HG03457 (cell line): ENCODE measurements around the gene SPDYE16.
"Not testable (repeated sequence)": the region's sequence is repeated elsewhere in the genome, so short reads cannot be mapped to it uniquely, and the experiment has no call there.

Source experiments
- ATAC-seq: cut with Tn5 transposase; IDR thresholded peaks from one replicate; pipeline ENCODE4 v1.9.1; 2021; ENCODE audit warnings: moderate number of reproducible peaks; ENCODE audit not compliant: unreplicated experiment

SPDYE16 gene

GRCh38 chr7:76505168-76506080, 37.7 kb downstream of the SPDYE16 start:
- ATAC-seq = no peak

GRCh38 chr7:76504351-76505167, 38.5 kb downstream of the SPDYE16 start:
- not testable (repeated sequence) for ATAC-seq

- ATAC-seq = not testable (repeated sequence)
Measured at GRCh38 chr7:76503244-76503643, 39.9 kb downstream of the SPDYE16 start.

- ATAC-seq = not testable (repeated sequence)
Measured at GRCh38 chr7:76502836-76503235, 40.3 kb downstream of the SPDYE16 start.

- not testable (repeated sequence) for ATAC-seq
Measured at GRCh38 chr7:76502224-76502623, 40.9 kb downstream of the SPDYE16 start.

- ATAC-seq = not testable (repeated sequence)
Measured at GRCh38 chr7:76499924-76500241, 43.2 kb downstream of the SPDYE16 start.

- not testable (repeated sequence) for ATAC-seq
Measured at GRCh38 chr7:76499201-76499923, 43.7 kb downstream of the SPDYE16 start.

GRCh38 chr7:76498583-76499200, 44.4 kb downstream of the SPDYE16 start:
- not testable (repeated sequence) for ATAC-seq

- not testable (repeated sequence) for ATAC-seq
Measured at GRCh38 chr7:76497918-76498582, 45.0 kb downstream of the SPDYE16 start.

- not testable (repeated sequence) for ATAC-seq
Measured at GRCh38 chr7:76495717-76496116, 47.4 kb downstream of the SPDYE16 start.

- ATAC-seq = not testable (repeated sequence)
Measured at GRCh38 chr7:76492139-76492538, 51.0 kb downstream of the SPDYE16 start.

- not testable (repeated sequence) for ATAC-seq
Measured at GRCh38 chr7:76487969-76488368, 55.1 kb downstream of the SPDYE16 start.

- ATAC-seq = peak; percentile 97
Measured at GRCh38 chr7:76486618-76487017, 56.5 kb downstream of the SPDYE16 start.

GRCh38 chr7:76485822-76486610, 57.1 kb downstream of the SPDYE16 start:
- not testable (repeated sequence) for ATAC-seq

- ATAC-seq = not testable (repeated sequence)
Measured at GRCh38 chr7:76484456-76484855, 58.6 kb downstream of the SPDYE16 start.

GRCh38 chr7:76483081-76483480, 60.0 kb downstream of the SPDYE16 start:
- ATAC-seq = not testable (repeated sequence)

- not testable (repeated sequence) for ATAC-seq
Measured at GRCh38 chr7:76482660-76483059, 60.4 kb downstream of the SPDYE16 start.
